ENCODE measurements around the gene RXRA. TPM values are rescaled to one million over a fixed set of nuclear protein-coding genes. Genes with fewer than 3 reads are reported as not detected.

Gene RXRA
- polyA plus RNA-seq, 1 of the 3 experiments (the other 2 are of a cell fraction) = 7.6 TPM

- no peaks in the 10 kb centered on the region for H4K20me1 ChIP-seq (ENCODE audit: insufficient read depth)
- TF ChIP-seq POLR2AphosphoS5 (IDR thresholded peaks at IDR 0.05; ENCODE audit: low read depth, low read length) = no peak
- no peak for TF ChIP-seq MXI1 (IDR thresholded peaks at IDR 0.05; ENCODE audit: low read depth, low read length)
- CTCF ChIA-PET = interaction anchor here (0.7 to 3.7 kb wide), 5 partner anchors 11 to 151 kb away, joined by 3 to 18 read pairs (median 7); no protein-coding TSS in a partner anchor
Observed at GRCh38 chr9:134291961-134292871, 34.0 kb upstream of the RXRA start.

GRCh38 chr9:134293031-134293521, 33.2 kb upstream of the RXRA start:
- no peaks in the 10 kb centered on the region; the same call in 1 of the 2 replicates for H3K27me3 ChIP-seq (ENCODE audit: insufficient read depth)
- H3K4me2 ChIP-seq = no peak overlapping the region
- peak overlapping the region in 1 of 2 experiments; percentile 99; a peak in 2 of 4 replicates for H3K27ac ChIP-seq (ENCODE audit: low read depth in 2 of 2, low read length in 1 of 2)
- peaks cover 3 to 42% of the 10 kb centered on the region in 2 experiments; a peak in 1 of 4 replicates for H3K4me1 ChIP-seq (ENCODE audit: control insufficient read depth in 1 of 2, insufficient read depth in 2 of 2, low read depth in 1 of 2, low read length in 1 of 2)
- POLR2A ChIA-PET = interaction anchor here (1.5 to 2.3 kb wide), 3 partner anchors 13 to 142 kb away, joined by 3 to 6 read pairs (median 6); no protein-coding TSS in a partner anchor
- no peaks in the 10 kb centered on the region for H4K20me1 ChIP-seq (ENCODE audit: insufficient read depth)
- no peak overlapping the region for H2AFZ ChIP-seq (ENCODE audit: low read depth)
- CTCF ChIA-PET = interaction anchor here (1.2 to 3.7 kb wide), 6 partner anchors 10 to 150 kb away, joined by 3 to 18 read pairs (median 6); no protein-coding TSS in a partner anchor
- no peaks in the 10 kb centered on the region for H3K36me3 ChIP-seq (replicated peaks in 1 of 2; ENCODE audit: control insufficient read depth in 1 of 2, insufficient read depth in 2 of 2, low read length in 1 of 2)
- no peak for DNase-seq
- no peak overlapping the region for H3K4me3 ChIP-seq (ENCODE audit: low read depth in 2 of 2, low read length in 1 of 2)
- H3K9me2 ChIP-seq = no peaks in the 10 kb centered on the region
- no peaks in the 10 kb centered on the region for H3K79me2 ChIP-seq (ENCODE audit: insufficient read depth)
- 65% methylated on average over 9 of the region's 13 CpGs for WGBS (ENCODE audit: low lambda C conversion rate)
- no peaks in the 10 kb centered on the region for H3K9me3 ChIP-seq
- no peak overlapping the region for H3K9ac ChIP-seq
- no peaks in the 10 kb centered on the region for H3F3A ChIP-seq (replicated peaks; ENCODE audit: insufficient read depth)
- TF ChIP-seq JUND (IDR thresholded peaks at IDR 0.05) (no peak), MXI1 (IDR thresholded peaks at IDR 0.05; ENCODE audit: low read depth, low read length) (no peak), CHD2 (IDR thresholded peaks at IDR 0.05; ENCODE audit: low read length, partially characterized antibody) (no peak), GABPA (IDR thresholded peaks at IDR 0.05; ENCODE audit: low read depth) (no peak), FOXM1 (IDR thresholded peaks at IDR 0.05; ENCODE audit: low read depth) (no peak), FOXJ3 (CRISPR knock-in tag; IDR thresholded peaks at IDR 0.05) (no peak), RXRA (IDR thresholded peaks at IDR 0.05; ENCODE audit: borderline replicate concordance, low read depth) (no peak), RFX5 (IDR thresholded peaks at IDR 0.05; ENCODE audit: low read length) (no peak), SMC3 (IDR thresholded peaks at IDR 0.05; ENCODE audit: low read depth, low read length) (no peak), EP300 (IDR thresholded peaks at IDR 0.05; ENCODE audit: borderline replicate concordance in 1 of 2, low read depth in 1 of 2, low read length in 1 of 2) (no peak), NRF1 (IDR thresholded peaks at IDR 0.05; ENCODE audit: low read depth, low read length) (no peak), ZBTB33 (IDR thresholded peaks at IDR 0.05; ENCODE audit: borderline replicate concordance, low read depth) (no peak), TEAD4 (IDR thresholded peaks at IDR 0.05; ENCODE audit: borderline replicate concordance, insufficient read depth) (no peak), PBX3 (IDR thresholded peaks at IDR 0.05) (no peak), ELF1 (IDR thresholded peaks at IDR 0.05) (no peak), TAF1 (IDR thresholded peaks at IDR 0.05; ENCODE audit: borderline replicate concordance, low read depth, low read length) (no peak), IRF3 (IDR thresholded peaks at IDR 0.05; ENCODE audit: low read depth, low read length) (no peak), EZH2phosphoT487 (IDR thresholded peaks at IDR 0.05; ENCODE audit: borderline replicate concordance, low read depth) (no peak), CTCF (IDR thresholded peaks at IDR 0.05) (no peak)

More at GRCh38 chr9:134291961-134292871, 34.0 kb upstream of the RXRA start:
- H3K4me3 ChIP-seq (ENCODE audit: low read depth in 2 of 2, low read length in 1 of 2) = no peak overlapping the region
- H3K4me1 ChIP-seq (ENCODE audit: control insufficient read depth in 1 of 2, insufficient read depth in 2 of 2, low read depth in 1 of 2, low read length in 1 of 2) = peaks cover 3 to 46% of the 10 kb centered on the region in 2 experiments; a peak in 1 of 4 replicates
- no peak overlapping the region for H3K9ac ChIP-seq
- H3K27ac ChIP-seq (ENCODE audit: low read depth in 2 of 2, low read length in 1 of 2) = peak overlapping the region in 1 of 2 experiments; percentile 99; a peak in 2 of 4 replicates
- no peaks in the 10 kb centered on the region for H3K27me3 ChIP-seq (ENCODE audit: insufficient read depth)
- no peak overlapping the region for H2AFZ ChIP-seq (ENCODE audit: low read depth)
- no peaks in the 10 kb centered on the region for H3K9me3 ChIP-seq
- POLR2A ChIA-PET = interaction anchor here (1.9 to 2.3 kb wide), 2 partner anchors 12 to 33 kb away, joined by 6 read pairs; no protein-coding TSS in a partner anchor
- no peak overlapping the region for H3K4me2 ChIP-seq
- DNase-seq = no peak
- no peaks in the 10 kb centered on the region for H3K36me3 ChIP-seq (replicated peaks in 1 of 2; ENCODE audit: control insufficient read depth in 1 of 2, insufficient read depth in 2 of 2, low read length in 1 of 2)
- WGBS (ENCODE audit: low lambda C conversion rate) = 95% methylated on average over 11 of the region's 35 CpGs
- no peaks in the 10 kb centered on the region for H3F3A ChIP-seq (replicated peaks; ENCODE audit: insufficient read depth)
- H3K9me2 ChIP-seq = no peaks in the 10 kb centered on the region
- H3K79me2 ChIP-seq (ENCODE audit: insufficient read depth) = no peaks in the 10 kb centered on the region
